HepG2 (cell line): ENCODE data around the gene SERPINF2. TPM values are rescaled to one million over a fixed set of nuclear protein-coding genes. Genes with fewer than 3 reads are reported as not detected.

Source experiments
- SMAD3 ChIP-seq: sonication (generic); formaldehyde crosslinking; IDR thresholded peaks from 2 replicates; pipeline ENCODE4 v1.4.0; 2020; ENCODE audit warnings: missing genetic modification reagents
- TSC22D2 ChIP-seq: sonication (generic); formaldehyde crosslinking; IDR thresholded peaks from 2 replicates; pipeline ENCODE4 v1.5.1; 2020; ENCODE audit warnings: missing genetic modification reagents, mild to moderate bottlenecking, borderline replicate concordance
- ZFP1 ChIP-seq: IDR thresholded peaks from 2 replicates; pipeline ENCODE4 v1.6.1; 2016
- polyA plus RNA-seq, 8 experiments: library from polyadenylated mRNA; depleted of rRNA in 3 of 8; stranded (reverse) in 7 of 8; unstranded in 1 of 8; fragments of >200 nt; fragmentation: Illumina TruSeq in 4 of 8; extraction: Trizol in 4 of 8; gene quantifications; 2 replicates each; pipeline versions ENCODE4 v1.2.1 to v1.2.3, GENCODE V29; 2011 to 2016; ENCODE audit warnings: low read depth in 4 of 8, missing spikeins in 1 of 8, mixed read lengths in 1 of 8; ENCODE audit not compliant: insufficient read depth in 1 of 8
- total RNA-seq, 5 experiments: library from RNA; depleted of rRNA; stranded (reverse); fragments of >200 nt; fragmentation: Illumina TruSeq; extraction: Trizol; gene quantifications; 2 replicates each; pipeline ENCODE4 v1.2.3, GENCODE V29; 2016; ENCODE audit warnings: low read depth in 1 of 5
- TF ChIP-seq, protein P1 (sequence below), 2 experiments: sonication (generic) in 1 of 2; formaldehyde crosslinking in 1 of 2; IDR thresholded peaks; 2 replicates each; pipeline versions ENCODE4 v1.4.0 to v1.6.1; 2016 to 2020; ENCODE audit warnings: borderline replicate concordance in 1 of 2, low read depth in 1 of 2, mild to moderate bottlenecking in 1 of 2, missing genetic modification reagents in 1 of 2
- TF ChIP-seq, protein P2 (sequence below): sonication (generic); formaldehyde crosslinking; IDR thresholded peaks from 2 replicates; pipeline ENCODE4 v1.5.0; 2020; ENCODE audit warnings: mild to moderate bottlenecking, missing genetic modification reagents
- TF ChIP-seq, protein P3 (sequence below): sonication (generic); formaldehyde crosslinking; IDR thresholded peaks from 2 replicates; pipeline ENCODE4 v1.8.1; 2022; ENCODE audit warnings: mild to moderate bottlenecking, missing genetic modification reagents
- TF ChIP-seq, protein P4 (sequence below): sonication (generic); formaldehyde crosslinking; IDR thresholded peaks from 2 replicates; pipeline ENCODE4 v1.5.0; 2020; ENCODE audit warnings: missing genetic modification reagents, mild to moderate bottlenecking, borderline replicate concordance
- TF ChIP-seq, protein P5 (sequence below): sonication (generic); formaldehyde crosslinking; IDR thresholded peaks from 2 replicates; pipeline ENCODE4 v1.9.0; 2021; ENCODE audit warnings: missing genetic modification reagents, borderline replicate concordance
- TF ChIP-seq, protein P6 (sequence below), 2 experiments: IDR thresholded peaks; 2 replicates each; pipeline ENCODE4 v1.6.1; 2011 to 2012; ENCODE audit warnings: low read length in 2 of 2, borderline replicate concordance in 1 of 2, low read depth in 1 of 2, mild to moderate bottlenecking in 1 of 2, moderate library complexity in 1 of 2

SERPINF2 gene
- total and polyA plus RNA-seq, 2 of the 13 experiments (the other 11 are each of a cell fraction or from before 2014, with no cell fraction given) = 309 to 548 TPM

DNA sequence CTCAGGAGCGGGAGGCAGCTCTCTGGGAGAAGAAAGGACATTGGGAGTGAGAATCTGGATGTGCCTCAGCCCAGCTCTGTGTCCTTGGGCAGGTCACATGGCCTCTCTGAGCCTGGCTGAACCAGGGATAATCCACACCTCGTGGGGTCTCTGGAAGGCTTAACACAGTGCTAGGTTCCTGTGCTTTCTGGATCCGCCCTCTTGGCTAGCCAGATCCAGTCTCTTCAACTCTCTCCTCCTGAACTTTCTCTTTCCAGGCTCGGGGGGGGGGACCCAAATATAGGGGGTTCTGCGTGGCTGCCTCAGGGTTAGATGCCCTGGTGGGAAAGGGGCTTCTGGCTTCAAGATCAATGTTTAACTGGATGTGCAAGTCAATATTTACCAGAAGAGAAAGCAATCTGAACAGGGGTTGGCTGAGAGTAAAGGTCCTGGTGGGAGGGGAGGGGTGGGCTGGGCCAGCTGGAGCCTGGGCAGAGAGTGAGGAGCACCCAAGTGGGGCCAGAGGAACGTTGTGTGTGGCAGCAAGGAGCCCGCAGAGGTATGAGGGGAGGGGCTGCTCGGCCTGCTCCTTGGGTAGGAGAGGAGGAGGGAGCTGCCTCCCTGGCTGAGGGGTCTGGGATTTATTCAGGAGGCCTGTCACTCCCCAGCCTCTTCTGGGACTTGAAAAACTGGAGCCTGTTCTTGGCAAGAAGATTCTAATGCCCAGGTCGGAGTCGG, at the start of gene SERPINF2 (continued):
- TF ChIP-seq, protein P1, sequence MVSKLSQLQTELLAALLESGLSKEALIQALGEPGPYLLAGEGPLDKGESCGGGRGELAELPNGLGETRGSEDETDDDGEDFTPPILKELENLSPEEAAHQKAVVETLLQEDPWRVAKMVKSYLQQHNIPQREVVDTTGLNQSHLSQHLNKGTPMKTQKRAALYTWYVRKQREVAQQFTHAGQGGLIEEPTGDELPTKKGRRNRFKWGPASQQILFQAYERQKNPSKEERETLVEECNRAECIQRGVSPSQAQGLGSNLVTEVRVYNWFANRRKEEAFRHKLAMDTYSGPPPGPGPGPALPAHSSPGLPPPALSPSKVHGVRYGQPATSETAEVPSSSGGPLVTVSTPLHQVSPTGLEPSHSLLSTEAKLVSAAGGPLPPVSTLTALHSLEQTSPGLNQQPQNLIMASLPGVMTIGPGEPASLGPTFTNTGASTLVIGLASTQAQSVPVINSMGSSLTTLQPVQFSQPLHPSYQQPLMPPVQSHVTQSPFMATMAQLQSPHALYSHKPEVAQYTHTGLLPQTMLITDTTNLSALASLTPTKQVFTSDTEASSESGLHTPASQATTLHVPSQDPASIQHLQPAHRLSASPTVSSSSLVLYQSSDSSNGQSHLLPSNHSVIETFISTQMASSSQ (IDR thresholded peaks at IDR 0.05; ENCODE audit: low read depth) = peak; percentile 91
- TF ChIP-seq, protein P1 (CRISPR knock-in tag; IDR thresholded peaks at IDR 0.05; ENCODE audit: borderline replicate concordance) = peak; percentile 93
- TF ChIP-seq, protein P2, sequence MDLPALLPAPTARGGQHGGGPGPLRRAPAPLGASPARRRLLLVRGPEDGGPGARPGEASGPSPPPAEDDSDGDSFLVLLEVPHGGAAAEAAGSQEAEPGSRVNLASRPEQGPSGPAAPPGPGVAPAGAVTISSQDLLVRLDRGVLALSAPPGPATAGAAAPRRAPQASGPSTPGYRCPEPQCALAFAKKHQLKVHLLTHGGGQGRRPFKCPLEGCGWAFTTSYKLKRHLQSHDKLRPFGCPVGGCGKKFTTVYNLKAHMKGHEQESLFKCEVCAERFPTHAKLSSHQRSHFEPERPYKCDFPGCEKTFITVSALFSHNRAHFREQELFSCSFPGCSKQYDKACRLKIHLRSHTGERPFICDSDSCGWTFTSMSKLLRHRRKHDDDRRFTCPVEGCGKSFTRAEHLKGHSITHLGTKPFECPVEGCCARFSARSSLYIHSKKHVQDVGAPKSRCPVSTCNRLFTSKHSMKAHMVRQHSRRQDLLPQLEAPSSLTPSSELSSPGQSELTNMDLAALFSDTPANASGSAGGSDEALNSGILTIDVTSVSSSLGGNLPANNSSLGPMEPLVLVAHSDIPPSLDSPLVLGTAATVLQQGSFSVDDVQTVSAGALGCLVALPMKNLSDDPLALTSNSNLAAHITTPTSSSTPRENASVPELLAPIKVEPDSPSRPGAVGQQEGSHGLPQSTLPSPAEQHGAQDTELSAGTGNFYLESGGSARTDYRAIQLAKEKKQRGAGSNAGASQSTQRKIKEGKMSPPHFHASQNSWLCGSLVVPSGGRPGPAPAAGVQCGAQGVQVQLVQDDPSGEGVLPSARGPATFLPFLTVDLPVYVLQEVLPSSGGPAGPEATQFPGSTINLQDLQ (CRISPR knock-in tag) = no peak
- TF ChIP-seq ZFP1 (CRISPR knock-in tag) = 0 out of 2 replicates have a peak, but pooled peaks have one; percentile 24
- no peak for TF ChIP-seq SMAD3 (CRISPR knock-in tag)
- TF ChIP-seq, protein P3, sequence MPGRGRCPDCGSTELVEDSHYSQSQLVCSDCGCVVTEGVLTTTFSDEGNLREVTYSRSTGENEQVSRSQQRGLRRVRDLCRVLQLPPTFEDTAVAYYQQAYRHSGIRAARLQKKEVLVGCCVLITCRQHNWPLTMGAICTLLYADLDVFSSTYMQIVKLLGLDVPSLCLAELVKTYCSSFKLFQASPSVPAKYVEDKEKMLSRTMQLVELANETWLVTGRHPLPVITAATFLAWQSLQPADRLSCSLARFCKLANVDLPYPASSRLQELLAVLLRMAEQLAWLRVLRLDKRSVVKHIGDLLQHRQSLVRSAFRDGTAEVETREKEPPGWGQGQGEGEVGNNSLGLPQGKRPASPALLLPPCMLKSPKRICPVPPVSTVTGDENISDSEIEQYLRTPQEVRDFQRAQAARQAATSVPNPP (CRISPR knock-in tag) = no peak
- TF ChIP-seq, protein P4, sequence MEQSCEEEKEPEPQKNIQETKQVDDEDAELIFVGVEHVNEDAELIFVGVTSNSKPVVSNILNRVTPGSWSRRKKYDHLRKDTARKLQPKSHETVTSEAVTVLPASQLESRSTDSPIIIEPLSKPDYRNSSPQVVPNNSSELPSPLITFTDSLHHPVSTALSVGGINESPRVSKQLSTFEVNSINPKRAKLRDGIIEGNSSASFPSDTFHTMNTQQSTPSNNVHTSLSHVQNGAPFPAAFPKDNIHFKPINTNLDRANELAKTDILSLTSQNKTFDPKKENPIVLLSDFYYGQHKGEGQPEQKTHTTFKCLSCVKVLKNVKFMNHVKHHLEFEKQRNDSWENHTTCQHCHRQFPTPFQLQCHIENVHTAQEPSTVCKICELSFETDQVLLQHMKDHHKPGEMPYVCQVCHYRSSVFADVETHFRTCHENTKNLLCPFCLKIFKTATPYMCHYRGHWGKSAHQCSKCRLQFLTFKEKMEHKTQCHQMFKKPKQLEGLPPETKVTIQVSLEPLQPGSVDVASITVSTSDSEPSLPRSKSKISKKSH (CRISPR knock-in tag) = no peak
- TF ChIP-seq, protein P5, sequence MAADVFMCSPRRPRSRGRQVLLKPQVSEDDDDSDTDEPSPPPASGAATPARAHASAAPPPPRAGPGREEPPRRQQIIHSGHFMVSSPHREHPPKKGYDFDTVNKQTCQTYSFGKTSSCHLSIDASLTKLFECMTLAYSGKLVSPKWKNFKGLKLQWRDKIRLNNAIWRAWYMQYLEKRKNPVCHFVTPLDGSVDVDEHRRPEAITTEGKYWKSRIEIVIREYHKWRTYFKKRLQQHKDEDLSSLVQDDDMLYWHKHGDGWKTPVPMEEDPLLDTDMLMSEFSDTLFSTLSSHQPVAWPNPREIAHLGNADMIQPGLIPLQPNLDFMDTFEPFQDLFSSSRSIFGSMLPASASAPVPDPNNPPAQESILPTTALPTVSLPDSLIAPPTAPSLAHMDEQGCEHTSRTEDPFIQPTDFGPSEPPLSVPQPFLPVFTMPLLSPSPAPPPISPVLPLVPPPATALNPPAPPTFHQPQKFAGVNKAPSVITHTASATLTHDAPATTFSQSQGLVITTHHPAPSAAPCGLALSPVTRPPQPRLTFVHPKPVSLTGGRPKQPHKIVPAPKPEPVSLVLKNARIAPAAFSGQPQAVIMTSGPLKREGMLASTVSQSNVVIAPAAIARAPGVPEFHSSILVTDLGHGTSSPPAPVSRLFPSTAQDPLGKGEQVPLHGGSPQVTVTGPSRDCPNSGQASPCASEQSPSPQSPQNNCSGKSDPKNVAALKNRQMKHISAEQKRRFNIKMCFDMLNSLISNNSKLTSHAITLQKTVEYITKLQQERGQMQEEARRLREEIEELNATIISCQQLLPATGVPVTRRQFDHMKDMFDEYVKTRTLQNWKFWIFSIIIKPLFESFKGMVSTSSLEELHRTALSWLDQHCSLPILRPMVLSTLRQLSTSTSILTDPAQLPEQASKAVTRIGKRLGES (CRISPR knock-in tag) = 0 out of 2 replicates have a peak, but pooled peaks have one; percentile 21
- no peak for TF ChIP-seq TSC22D2 (CRISPR knock-in tag)
- TF ChIP-seq, protein P6, sequence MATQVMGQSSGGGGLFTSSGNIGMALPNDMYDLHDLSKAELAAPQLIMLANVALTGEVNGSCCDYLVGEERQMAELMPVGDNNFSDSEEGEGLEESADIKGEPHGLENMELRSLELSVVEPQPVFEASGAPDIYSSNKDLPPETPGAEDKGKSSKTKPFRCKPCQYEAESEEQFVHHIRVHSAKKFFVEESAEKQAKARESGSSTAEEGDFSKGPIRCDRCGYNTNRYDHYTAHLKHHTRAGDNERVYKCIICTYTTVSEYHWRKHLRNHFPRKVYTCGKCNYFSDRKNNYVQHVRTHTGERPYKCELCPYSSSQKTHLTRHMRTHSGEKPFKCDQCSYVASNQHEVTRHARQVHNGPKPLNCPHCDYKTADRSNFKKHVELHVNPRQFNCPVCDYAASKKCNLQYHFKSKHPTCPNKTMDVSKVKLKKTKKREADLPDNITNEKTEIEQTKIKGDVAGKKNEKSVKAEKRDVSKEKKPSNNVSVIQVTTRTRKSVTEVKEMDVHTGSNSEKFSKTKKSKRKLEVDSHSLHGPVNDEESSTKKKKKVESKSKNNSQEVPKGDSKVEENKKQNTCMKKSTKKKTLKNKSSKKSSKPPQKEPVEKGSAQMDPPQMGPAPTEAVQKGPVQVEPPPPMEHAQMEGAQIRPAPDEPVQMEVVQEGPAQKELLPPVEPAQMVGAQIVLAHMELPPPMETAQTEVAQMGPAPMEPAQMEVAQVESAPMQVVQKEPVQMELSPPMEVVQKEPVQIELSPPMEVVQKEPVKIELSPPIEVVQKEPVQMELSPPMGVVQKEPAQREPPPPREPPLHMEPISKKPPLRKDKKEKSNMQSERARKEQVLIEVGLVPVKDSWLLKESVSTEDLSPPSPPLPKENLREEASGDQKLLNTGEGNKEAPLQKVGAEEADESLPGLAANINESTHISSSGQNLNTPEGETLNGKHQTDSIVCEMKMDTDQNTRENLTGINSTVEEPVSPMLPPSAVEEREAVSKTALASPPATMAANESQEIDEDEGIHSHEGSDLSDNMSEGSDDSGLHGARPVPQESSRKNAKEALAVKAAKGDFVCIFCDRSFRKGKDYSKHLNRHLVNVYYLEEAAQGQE (IDR thresholded peaks at IDR 0.05; ENCODE audit: borderline replicate concordance in 1 of 2, low read depth in 1 of 2, low read length in 2 of 2) = no peak; a peak in 1 of 4 replicates
